B cell (primary cell): ENCODE results near the gene USP21.

Source experiments
- CTCF ChIP-seq: fragments of 200-600 bp; IDR thresholded peaks from one replicate; pipeline ENCODE4 v1.8.0; 2022; ENCODE audit warnings: antibody characterized with exemption, mild to moderate bottlenecking
- EZH2 ChIP-seq: IDR thresholded peaks from 2 replicates; pipeline ENCODE4 v1.6.1; 2012; ENCODE audit warnings: borderline replicate concordance, low read depth, mild to moderate bottlenecking, moderate library complexity, low read length; ENCODE audit not compliant: insufficient read depth, poor library complexity, severe bottlenecking

GRCh38 chr1:161214369-161214768 is 55.1 kb downstream of the USP21 start:
- no peak for TF ChIP-seq EZH2
- TF ChIP-seq CTCF = no peak
